Measurements from ENCODE around the gene ADGRG7. TPM values are rescaled to one million over a fixed set of nuclear protein-coding genes. Genes with fewer than 3 reads are reported as not detected.
A peak's percentile ranks its signal among the peaks of the same experiment; 100 is the strongest.

Gene ADGRG7
- total RNA-seq, 1 donor from 2014 or later: not detected

DNA sequence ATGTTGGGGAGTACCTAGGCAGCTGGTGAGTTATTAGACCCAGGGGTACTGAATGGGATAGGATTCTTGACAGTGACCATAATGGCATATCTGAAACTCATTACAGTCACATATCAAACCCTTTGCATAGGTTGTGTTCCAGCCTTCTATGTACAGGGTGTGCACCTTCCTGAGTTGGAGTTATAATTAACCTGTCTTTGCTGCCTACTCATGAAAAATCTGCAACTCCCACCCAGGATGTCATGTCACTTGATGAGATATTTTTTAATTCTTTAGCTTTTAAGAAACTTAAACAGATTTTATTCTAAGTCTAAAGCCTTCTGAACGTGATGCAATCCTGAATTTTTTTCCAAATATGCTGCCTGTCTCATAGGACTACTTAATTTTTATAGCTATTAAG lies 21.1 kb upstream of the ADGRG7 start:
- intact Hi-C loops (cut with DNase I): no loop called here
- no peak overlapping the region for H3K4me3 ChIP-seq
- H3K9me3 ChIP-seq: no peaks in the 10 kb centered on the region
- H3K27ac ChIP-seq: no peak overlapping the region
- H3K27me3 ChIP-seq: no peaks in the 10 kb centered on the region
- no peaks in the 10 kb centered on the region for H3K4me1 ChIP-seq
- TF ChIP-seq, protein P1, sequence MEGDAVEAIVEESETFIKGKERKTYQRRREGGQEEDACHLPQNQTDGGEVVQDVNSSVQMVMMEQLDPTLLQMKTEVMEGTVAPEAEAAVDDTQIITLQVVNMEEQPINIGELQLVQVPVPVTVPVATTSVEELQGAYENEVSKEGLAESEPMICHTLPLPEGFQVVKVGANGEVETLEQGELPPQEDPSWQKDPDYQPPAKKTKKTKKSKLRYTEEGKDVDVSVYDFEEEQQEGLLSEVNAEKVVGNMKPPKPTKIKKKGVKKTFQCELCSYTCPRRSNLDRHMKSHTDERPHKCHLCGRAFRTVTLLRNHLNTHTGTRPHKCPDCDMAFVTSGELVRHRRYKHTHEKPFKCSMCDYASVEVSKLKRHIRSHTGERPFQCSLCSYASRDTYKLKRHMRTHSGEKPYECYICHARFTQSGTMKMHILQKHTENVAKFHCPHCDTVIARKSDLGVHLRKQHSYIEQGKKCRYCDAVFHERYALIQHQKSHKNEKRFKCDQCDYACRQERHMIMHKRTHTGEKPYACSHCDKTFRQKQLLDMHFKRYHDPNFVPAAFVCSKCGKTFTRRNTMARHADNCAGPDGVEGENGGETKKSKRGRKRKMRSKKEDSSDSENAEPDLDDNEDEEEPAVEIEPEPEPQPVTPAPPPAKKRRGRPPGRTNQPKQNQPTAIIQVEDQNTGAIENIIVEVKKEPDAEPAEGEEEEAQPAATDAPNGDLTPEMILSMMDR (IDR thresholded peaks at IDR 0.05): no peak
- no peak for DNase-seq (ENCODE audit: low spot score in 2 of 2)
- H3K36me3 ChIP-seq: no peaks in the 10 kb centered on the region

DNA sequence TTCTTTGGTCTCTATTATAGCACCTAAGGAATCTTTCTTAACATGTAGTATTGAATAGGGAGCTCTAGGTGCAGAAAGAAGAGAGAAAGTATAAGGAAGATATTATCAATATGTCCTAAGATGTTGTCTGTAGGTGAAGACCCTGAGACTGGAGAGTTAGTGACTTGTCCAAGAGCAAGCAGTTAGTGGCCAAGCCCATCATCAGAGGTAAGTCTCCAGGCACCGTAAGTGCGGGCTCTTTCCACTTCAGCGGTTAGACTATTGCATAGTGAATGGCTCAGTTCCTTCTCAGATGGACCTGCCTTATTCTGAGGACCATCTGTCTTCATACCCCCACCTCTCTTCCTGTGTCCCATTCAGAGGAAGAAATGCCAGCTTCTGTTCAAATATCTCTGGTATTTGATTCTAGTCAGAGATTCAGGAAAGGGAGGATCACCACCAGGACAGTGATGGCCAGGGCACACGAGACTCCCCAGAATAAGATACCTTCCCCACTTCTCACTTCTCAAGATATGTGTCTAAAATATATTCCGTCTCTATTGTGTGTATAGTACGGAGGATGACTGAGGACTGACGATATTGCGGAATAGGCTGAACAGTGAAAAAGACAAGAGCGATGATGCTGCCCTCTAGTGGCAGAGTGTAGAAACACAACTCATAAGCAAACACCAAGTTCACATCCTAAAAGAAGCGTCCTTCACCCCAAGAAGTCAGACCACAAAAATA lies 19.1 kb upstream of the ADGRG7 start:
- peak in 1 of 2 donors; percentile 70 for DNase-seq (ENCODE audit: low spot score in 2 of 2)
- Histone ChIP-seq H3K36me3 (no peaks in the 10 kb centered on the region), H3K4me3 (peak overlapping the region in 1 of 2 donors; percentile 27), H3K27ac (no peak overlapping the region), H3K4me1 (no peaks in the 10 kb centered on the region), H3K27me3 (no peaks in the 10 kb centered on the region), H3K9me3 (no peaks in the 10 kb centered on the region)
- intact Hi-C loops (cut with DNase I): loop anchor here (1.0 kb wide), 3 partner anchors 127 to 274 kb away; partner anchors contain the start of genes LNP1 and TOMM70
- TF ChIP-seq, protein P1 (IDR thresholded peaks at IDR 0.05): peak; percentile 79 to 93 (median 86)

DNA sequence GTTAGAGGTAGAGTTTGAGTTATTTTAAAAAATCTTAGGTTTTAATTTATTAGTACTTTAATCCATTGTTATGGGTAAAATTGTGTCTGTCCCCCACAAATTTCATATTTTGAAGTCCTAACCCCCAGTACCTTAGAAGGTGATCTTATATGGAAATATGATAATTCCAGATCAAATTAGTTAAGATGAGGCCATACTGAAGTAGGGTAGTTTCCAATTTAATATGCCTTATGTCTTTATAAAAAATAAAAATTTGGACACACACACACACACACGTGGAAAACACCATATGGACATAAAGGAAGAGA lies 18.6 kb upstream of the ADGRG7 start:
- TF ChIP-seq, protein P1 (IDR thresholded peaks at IDR 0.05): no peak
- intact Hi-C loops (cut with DNase I): loop anchor here (1.0 kb wide), 3 partner anchors 127 to 274 kb away; partner anchors contain the start of genes LNP1 and TOMM70
- no peaks in the 10 kb centered on the region for H3K9me3 ChIP-seq
- no peak overlapping the region for H3K27ac ChIP-seq
- H3K4me1 ChIP-seq: no peaks in the 10 kb centered on the region
- H3K36me3 ChIP-seq: no peaks in the 10 kb centered on the region
- no peaks in the 10 kb centered on the region for H3K27me3 ChIP-seq
- H3K4me3 ChIP-seq: no peak overlapping the region
- DNase-seq (ENCODE audit: low spot score in 2 of 2): no peak

DNA sequence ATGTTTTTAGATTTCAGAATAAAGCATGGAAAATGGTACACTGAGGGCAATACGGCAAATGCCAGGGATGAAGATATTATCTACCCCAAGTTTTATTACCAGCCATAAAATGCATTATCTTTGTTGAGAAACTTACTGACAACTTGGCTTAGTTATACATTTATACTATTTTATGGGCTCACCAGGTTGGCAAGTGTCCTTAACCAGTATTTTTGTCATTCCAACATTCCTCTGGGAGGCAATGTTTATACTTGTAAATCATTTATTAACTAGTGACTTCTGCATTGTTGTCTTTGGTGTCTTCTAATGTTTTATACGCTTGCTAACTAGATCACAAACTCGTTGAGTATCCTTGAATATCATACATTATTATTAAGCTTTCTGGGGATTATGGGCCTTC lies 18.0 kb upstream of the ADGRG7 start:
- no peak overlapping the region for H3K27ac ChIP-seq
- DNase-seq (ENCODE audit: low spot score in 2 of 2): no peak
- intact Hi-C loops (cut with DNase I): no loop called here
- H3K4me1 ChIP-seq: no peaks in the 10 kb centered on the region
- no peaks in the 10 kb centered on the region for H3K27me3 ChIP-seq
- no peaks in the 10 kb centered on the region for H3K36me3 ChIP-seq
- no peaks in the 10 kb centered on the region for H3K9me3 ChIP-seq
- no peak overlapping the region for H3K4me3 ChIP-seq
- TF ChIP-seq, protein P1 (IDR thresholded peaks at IDR 0.05): no peak

DNA sequence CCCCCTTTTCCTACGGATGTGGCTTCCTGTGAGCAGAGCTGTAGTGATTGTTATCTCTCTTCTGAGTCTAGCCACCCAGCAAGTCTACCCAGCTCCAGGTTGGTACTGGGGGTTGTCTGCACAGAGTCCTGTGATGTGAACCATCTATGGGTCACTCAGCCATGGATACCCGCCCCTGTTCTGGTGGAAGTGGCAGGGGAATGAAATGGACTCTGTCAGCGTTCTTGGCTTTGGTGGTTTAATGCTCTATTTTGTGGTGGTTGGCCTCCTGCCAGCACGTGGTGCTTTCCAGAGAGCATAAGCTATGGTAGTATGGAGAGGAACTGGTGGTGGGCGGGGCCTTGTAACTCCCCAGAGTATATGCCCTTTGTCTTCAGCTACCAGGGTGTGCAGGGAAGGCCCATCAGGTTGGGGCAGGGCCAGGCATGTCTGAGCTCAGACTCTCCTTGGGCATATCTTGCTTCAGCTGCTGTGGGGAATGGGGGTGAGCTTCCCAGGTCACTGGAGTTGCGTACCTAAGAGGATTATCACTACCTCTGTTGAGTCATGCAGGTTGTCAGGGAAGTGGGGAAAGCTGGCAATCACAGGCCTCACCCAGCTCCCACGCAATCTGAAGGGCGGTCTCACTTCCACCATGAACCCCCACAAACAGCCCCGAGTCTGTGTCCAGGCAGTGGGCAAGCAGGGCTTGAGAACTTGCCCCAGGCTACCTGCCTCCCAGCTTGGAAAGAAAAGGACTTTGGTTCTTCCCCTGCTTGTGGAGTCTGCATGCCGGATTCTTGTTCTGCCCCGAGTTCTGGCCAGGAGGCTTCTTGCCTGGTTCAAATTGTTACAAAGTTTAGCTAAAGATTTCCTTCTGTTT lies 9.0 kb upstream of the ADGRG7 start:
- TF ChIP-seq, protein P1 (IDR thresholded peaks at IDR 0.05): no peak
- Histone ChIP-seq H3K4me3 (no peak overlapping the region), H3K4me1 (no peaks in the 10 kb centered on the region), H3K9me3 (no peaks in the 10 kb centered on the region), H3K27me3 (no peaks in the 10 kb centered on the region), H3K27ac (no peak overlapping the region), H3K36me3 (no peaks in the 10 kb centered on the region)
- intact Hi-C loops (cut with DNase I): no loop called here
- no peak for DNase-seq (ENCODE audit: low spot score in 2 of 2)
